Activated CD4-positive, alpha-beta T cell treated with anti-CD3 and anti-CD28 coated beads, Interleukin-2, amount 10 ng/mL, durations not matched to agents 24 days and 14 days (primary cell): Measurements from ENCODE around the gene ACADVL. TPM values are rescaled to one million over a fixed set of nuclear protein-coding genes. Genes with fewer than 3 reads are reported as not detected.
"Not testable (repeated sequence)": the region's sequence is repeated elsewhere in the genome, so short reads cannot be mapped to it uniquely, and the experiment has no call there.

Experiments
- DNase-seq: peaks from one replicate; pipeline ENCODE4 v3.0.0; 2022
- H3K27ac Mint-ChIP-seq: one replicate; pipeline ENCODE4 v1.8.0; 2022; ENCODE audit warnings: mild to moderate bottlenecking, mixed read lengths
- H3K27me3 Mint-ChIP-seq: one replicate; pipeline ENCODE4 v1.8.0; 2022; ENCODE audit warnings: mixed read lengths
- H3K36me3 Mint-ChIP-seq: one replicate; pipeline ENCODE4 v1.8.0; 2022; ENCODE audit warnings: low read depth, mild to moderate bottlenecking, mixed read lengths
- H3K4me1 Mint-ChIP-seq: one replicate; pipeline ENCODE4 v1.8.0; 2021; ENCODE audit warnings: mixed read lengths
- H3K4me3 Mint-ChIP-seq: one replicate; pipeline ENCODE4 v1.8.0; 2022; ENCODE audit warnings: mild to moderate bottlenecking, moderate library complexity, mixed read lengths
- H3K9me3 Mint-ChIP-seq: one replicate; pipeline ENCODE4 v1.8.0; 2021; ENCODE audit warnings: mixed read lengths
- intact Hi-C: fragments of 100-400 bp; cut with micrococcal nuclease; formaldehyde crosslinking; loops from one replicate; pipeline ENCODE4 v1.15.1; 2023
- total RNA-seq: library from RNA; stranded (reverse); gene quantifications from 2 replicates; pipeline ENCODE4 v1.2.3, GENCODE V29; 2022

Gene ACADVL
- total RNA-seq, 1 donor from 2014 or later = 267 TPM

DNA sequence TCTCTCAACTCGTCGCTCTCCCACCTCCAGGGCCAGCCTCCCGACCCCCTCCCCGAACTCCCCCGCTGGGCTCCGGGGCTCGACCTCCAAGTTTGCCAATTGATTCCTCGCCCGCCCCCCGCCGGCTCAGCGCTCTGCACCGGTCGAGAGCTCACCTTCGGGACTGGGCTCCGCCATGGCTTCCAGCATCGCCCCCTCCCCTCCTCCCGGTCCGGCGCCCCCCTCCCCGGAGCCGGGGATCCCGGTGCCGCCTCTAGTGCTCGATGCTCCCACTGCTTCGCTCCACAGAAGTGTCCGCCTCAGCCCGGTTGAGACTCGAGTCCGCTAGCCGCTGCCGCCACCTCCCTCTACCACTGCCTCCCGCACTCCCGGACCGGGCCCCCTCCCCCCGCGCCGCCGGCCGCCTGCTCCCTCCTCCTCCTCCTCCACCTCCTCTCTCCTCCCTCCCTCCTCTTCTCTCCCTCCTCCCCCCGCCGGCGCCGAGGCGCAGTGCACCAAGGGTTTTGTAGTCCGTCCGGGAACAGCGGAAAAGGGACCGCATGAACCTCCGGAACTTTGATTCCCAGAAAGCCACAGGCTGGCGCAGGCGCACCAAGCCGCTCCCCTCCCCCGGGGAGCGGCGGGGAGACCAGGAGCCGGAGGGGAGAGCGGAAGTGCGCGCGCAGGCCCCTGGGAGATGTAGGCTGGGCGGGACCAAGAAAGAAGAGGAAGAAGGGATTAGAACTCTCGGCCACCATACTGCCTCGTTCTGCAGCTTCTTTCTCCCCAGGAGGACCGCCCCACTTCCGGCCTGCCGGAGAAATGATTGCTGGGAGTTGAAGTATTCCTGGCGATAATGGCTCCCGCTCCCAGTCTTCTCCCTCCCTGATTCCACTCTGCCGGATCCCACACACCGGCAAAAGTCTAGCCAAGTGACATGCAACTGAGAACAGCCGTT is 19.6 kb downstream of the ACADVL start, which contains the start of gene PHF23:
TSS of gene PHF23 (minus strand) at position 367 of the 937 bp plus-strand sequence. CDS start at position 189, 178 bp downstream.
- peaks cover 54% of the 10 kb centered on the region for H3K36me3 Mint-ChIP-seq
- H3K27me3 Mint-ChIP-seq = peaks cover 2% of the 10 kb centered on the region
- intact Hi-C loops = loop anchor here (1.0 to 10.0 kb wide), 5 partner anchors 13 to 915 kb away; partner anchors contain the start of genes EIF5A, ELP5 and PER1
- peaks cover 59% of the 10 kb centered on the region for H3K4me1 Mint-ChIP-seq
- peak within 1 kb of the TSS; percentile 95 for H3K27ac Mint-ChIP-seq
- no peaks in the 10 kb centered on the region for H3K9me3 Mint-ChIP-seq
- peak within 1 kb of the TSS; percentile 99 for H3K4me3 Mint-ChIP-seq
- DNase-seq = peak; percentile 99

DNA sequence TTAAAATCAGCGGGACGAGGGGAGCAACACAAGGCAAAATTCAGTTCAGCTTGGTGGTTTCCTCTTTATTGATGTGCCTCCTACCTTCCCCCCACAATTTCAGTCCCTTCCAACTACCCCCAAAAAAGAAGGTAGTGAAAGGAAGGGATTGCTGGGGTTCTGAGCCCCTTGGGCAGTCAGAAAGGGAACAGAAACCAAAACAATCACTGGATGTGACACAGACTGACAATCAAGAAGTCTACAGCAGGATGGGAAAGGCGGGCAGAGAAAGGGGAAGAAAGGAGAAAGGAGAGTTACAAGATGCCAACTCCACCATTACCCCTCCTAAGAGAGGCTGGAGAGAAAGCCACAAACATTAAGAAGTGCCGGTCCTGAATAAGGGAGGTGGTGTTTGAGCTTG is 20.6 kb downstream of the ACADVL start:
- H3K9me3 Mint-ChIP-seq = no peaks in the 10 kb centered on the region
- H3K4me3 Mint-ChIP-seq = peak overlapping the region; percentile 99
- no peak for DNase-seq
- H3K4me1 Mint-ChIP-seq = peaks cover 50% of the 10 kb centered on the region
- no peaks in the 10 kb centered on the region for H3K27me3 Mint-ChIP-seq
- H3K27ac Mint-ChIP-seq = peak overlapping the region; percentile 95
- H3K36me3 Mint-ChIP-seq = peaks cover 50% of the 10 kb centered on the region
- intact Hi-C loops = no loop called here

DNA sequence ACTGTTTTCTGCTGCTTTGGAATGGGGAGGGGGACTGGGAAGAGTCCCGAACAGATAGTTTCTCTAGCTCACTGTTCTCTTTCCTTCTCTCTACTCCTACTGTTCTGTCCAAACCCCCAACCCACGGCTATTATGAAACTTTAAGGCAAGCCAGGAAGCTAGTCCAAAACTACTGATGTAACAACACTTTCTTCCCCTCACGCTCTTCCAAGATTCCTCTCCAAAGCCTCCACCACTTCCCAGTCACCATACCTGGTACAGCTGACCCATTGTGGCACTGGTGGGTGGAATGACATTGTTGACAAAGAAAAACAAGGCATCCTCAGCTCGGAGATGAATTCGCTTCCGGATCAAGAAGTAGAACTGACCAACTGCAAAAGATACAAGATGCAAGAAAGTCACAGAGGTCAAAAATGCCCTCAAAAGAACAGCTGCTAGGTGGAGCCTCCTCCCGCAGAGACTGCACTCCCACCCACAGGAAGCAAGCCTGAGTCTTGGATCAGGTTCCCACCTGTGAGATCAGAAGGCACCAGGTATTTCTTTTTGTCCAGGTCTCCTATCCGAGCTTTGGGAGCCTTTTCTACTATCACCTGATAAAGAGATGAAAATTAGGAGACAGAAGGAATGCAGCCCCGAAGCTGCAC is 21.5 kb downstream of the ACADVL start:
- intact Hi-C loops = no loop called here

DNA sequence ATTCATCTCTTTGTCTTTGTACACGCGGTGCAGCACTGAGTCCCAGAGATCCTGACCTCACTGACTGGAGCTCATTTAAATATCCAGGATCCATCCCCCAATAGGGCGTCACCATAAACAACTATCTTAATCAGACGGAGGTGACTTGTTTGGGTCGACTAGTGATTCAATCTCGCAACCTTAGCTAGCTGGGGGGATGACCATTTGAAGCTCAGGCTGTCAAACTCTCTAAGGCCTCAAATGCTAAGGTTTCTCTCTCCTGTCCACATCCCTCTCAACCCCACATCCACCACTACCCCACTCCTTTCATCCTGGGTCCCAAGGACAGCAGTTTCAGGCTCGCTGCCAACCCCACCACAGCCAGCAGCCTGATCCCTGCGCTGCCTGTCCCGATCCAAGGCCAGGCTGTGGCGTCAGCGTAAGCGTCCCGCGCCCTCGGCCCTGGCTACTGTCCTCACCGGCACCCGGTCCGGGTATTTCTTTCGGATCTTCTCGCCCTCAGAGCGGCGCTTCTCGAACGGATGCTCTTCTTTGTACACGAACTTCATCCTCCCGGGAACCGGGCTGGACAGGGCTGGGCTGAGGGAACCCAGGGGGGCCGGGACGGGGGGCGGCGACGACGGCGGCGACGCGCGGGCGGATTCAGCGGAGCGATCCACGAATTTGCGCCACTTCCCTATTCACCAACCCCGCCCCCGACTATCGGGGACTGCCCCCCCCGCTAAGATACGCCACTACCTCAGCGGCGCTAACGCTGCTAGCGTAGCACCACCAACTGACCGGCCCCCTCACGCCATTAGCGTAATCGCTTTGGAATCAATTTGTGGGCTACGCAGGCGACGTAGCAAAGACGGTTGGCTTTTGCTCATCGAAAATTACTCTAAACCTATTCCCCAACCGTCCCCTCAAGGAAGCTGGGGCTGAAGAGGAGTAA is 22.3 kb downstream of the ACADVL start, which contains the start of gene GABARAP:
TSS of gene GABARAP (minus strand) at position 667 of the 934 bp plus-strand sequence. CDS start at position 548, 119 bp downstream.
- peaks cover 48% of the 10 kb centered on the region for H3K36me3 Mint-ChIP-seq
- H3K27ac Mint-ChIP-seq = peak within 1 kb of the TSS; percentile 91
- H3K4me3 Mint-ChIP-seq = peak within 1 kb of the TSS; percentile 85
- DNase-seq = peak; percentile 97
- H3K9me3 Mint-ChIP-seq = no peaks in the 10 kb centered on the region
- no peaks in the 10 kb centered on the region for H3K27me3 Mint-ChIP-seq
- peaks cover 45% of the 10 kb centered on the region for H3K4me1 Mint-ChIP-seq
- intact Hi-C loops = loop anchor here (2.0 kb wide), 1 partner anchor 73 kb away; the partner anchor contains the start of gene GPS2

More for the DNA sequence above, 21.5 kb downstream of the ACADVL start:
- Mint-ChIP-seq H3K27me3 (no peaks in the 10 kb centered on the region), H3K9me3 (no peaks in the 10 kb centered on the region), H3K27ac (peak overlapping the region; percentile 91), H3K4me3 (peak overlapping the region; percentile 85), H3K36me3 (peaks cover 47% of the 10 kb centered on the region), H3K4me1 (peaks cover 43% of the 10 kb centered on the region)
- DNase-seq = no peak

DNA sequence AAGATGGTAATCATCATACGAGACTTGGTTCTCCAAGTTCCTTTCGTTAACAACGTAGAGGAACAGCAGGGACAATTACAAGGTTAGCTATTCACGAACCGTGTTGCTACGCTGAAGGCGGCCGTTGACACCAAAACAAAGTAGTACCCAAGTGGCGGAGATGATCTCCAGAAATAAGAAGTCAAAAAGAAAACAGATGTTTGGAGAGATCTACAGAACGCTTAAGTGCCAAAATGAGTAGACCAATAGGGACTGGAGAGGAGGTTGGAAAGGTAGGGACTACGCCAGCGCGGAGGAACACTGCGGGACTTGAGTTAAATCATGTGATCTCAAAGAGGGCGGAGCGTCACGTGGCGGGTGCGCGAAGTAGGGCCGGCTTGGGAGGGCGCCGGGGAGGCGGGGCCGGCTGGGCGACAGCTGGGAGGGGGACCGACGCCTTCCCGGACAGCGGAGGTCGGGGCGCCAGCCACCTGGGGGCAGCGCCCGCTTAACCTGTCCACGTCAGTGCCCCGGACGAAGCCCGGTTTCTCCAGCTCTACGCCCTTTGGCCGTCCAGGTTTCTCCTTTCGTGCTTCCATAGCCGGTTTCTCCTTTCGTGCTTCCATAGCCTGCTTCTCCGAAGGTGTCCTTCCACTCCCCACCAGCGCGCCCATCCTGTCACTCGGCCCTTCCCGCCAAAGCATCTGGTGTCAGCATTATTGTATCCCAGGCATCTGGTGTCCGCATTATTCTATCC is 23.1 kb downstream of the ACADVL start:
- Mint-ChIP-seq H3K36me3 (peaks cover 46% of the 10 kb centered on the region), H3K4me1 (peaks cover 42% of the 10 kb centered on the region), H3K27me3 (no peaks in the 10 kb centered on the region), H3K27ac (peak overlapping the region; percentile 91), H3K9me3 (no peaks in the 10 kb centered on the region), H3K4me3 (peak overlapping the region; percentile 85)
- intact Hi-C loops = loop anchor here (1.0 to 2.0 kb wide), 2 partner anchors 9 to 72 kb away; partner anchors contain the start of genes ELP5 and GPS2
- DNase-seq = peak; percentile 98

- no peaks in the 10 kb centered on the region for H3K27me3 Mint-ChIP-seq
- peak overlapping the region; percentile 85 for H3K4me3 Mint-ChIP-seq
- intact Hi-C loops = loop anchor here (1.0 to 2.0 kb wide), 2 partner anchors 9 to 71 kb away; partner anchors contain the start of genes ELP5 and GPS2
- H3K4me1 Mint-ChIP-seq = peaks cover 43% of the 10 kb centered on the region
- H3K36me3 Mint-ChIP-seq = peaks cover 46% of the 10 kb centered on the region
- H3K9me3 Mint-ChIP-seq = no peaks in the 10 kb centered on the region
- H3K27ac Mint-ChIP-seq = peak overlapping the region; percentile 82
- DNase-seq = no peak
Observed at GRCh38 chr17:7243453-7243729, 23.7 kb downstream of the ACADVL start.

- DNase-seq, H3K27me3 Mint-ChIP-seq, H3K27ac Mint-ChIP-seq, H3K9me3 Mint-ChIP-seq: not testable (repeated sequence)
- Mint-ChIP-seq H3K4me3 (peak overlapping the region; percentile 85), H3K4me1 (peaks cover 47% of the 10 kb centered on the region), H3K36me3 (peaks cover 45% of the 10 kb centered on the region)
- intact Hi-C loops = loop anchor here (1.0 to 2.0 kb wide), 2 partner anchors 8 to 71 kb away; partner anchors contain the start of genes ELP5 and GPS2
Observed at GRCh38 chr17:7243838-7244237, 24.1 kb downstream of the ACADVL start.

DNA sequence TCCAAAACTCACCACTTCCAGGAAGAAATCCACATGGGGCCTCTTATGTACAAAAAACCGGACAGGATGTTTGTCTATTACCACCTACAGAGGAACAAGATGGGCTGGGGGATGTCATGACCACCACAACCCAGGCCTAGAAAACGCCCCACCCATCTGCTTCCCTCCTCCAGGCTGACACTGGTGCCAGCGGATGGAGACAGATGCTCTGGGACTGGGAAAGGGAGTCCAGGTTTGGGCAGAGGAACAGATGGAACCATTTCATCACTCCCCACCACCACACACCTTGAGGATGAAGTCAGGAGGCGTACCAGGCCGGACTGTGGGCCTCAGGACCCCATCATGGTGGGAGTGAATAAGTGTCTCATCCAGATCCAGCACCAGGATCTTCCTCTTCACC is 27.0 kb downstream of the ACADVL start:
- Mint-ChIP-seq H3K36me3 (peaks cover 39% of the 10 kb centered on the region), H3K9me3 (no peaks in the 10 kb centered on the region), H3K4me1 (peaks cover 45% of the 10 kb centered on the region), H3K27ac (peak overlapping the region; percentile 20), H3K4me3 (no peak overlapping the region), H3K27me3 (no peaks in the 10 kb centered on the region)
- intact Hi-C loops = no loop called here
- no peak for DNase-seq

- Mint-ChIP-seq H3K9me3 (no peaks in the 10 kb centered on the region), H3K4me3 (peak overlapping the region; percentile 95), H3K27ac (no peak overlapping the region), H3K27me3 (no peaks in the 10 kb centered on the region), H3K36me3 (peaks cover 46% of the 10 kb centered on the region), H3K4me1 (peaks cover 47% of the 10 kb centered on the region)
- intact Hi-C loops = no loop called here
- no peak for DNase-seq
Observed at GRCh38 chr17:7248796-7249195, 29.1 kb downstream of the ACADVL start.

GRCh38 chr17:7249214-7249613 is 29.5 kb downstream of the ACADVL start:
- peak overlapping the region; percentile 95 for H3K4me3 Mint-ChIP-seq
- DNase-seq = no peak
- H3K27me3 Mint-ChIP-seq = no peaks in the 10 kb centered on the region
- H3K9me3 Mint-ChIP-seq = no peaks in the 10 kb centered on the region
- H3K4me1 Mint-ChIP-seq = peaks cover 50% of the 10 kb centered on the region
- intact Hi-C loops = no loop called here
- H3K36me3 Mint-ChIP-seq = peaks cover 45% of the 10 kb centered on the region
- peak overlapping the region; percentile 71 for H3K27ac Mint-ChIP-seq

GRCh38 chr17:7249830-7250229 is 30.1 kb downstream of the ACADVL start:
- peaks cover 44% of the 10 kb centered on the region for H3K36me3 Mint-ChIP-seq
- DNase-seq = no peak
- peak overlapping the region; percentile 95 for H3K27ac Mint-ChIP-seq
- no peaks in the 10 kb centered on the region for H3K27me3 Mint-ChIP-seq
- intact Hi-C loops = loop anchor here (5.0 kb wide), 2 partner anchors 312 to 437 kb away; partner anchors contain the start of genes SENP3, TP53 and WRAP53
- peaks cover 52% of the 10 kb centered on the region for H3K4me1 Mint-ChIP-seq
- H3K9me3 Mint-ChIP-seq = no peaks in the 10 kb centered on the region
- peak overlapping the region; percentile 95 for H3K4me3 Mint-ChIP-seq
